A549 (cell line): Measurements from ENCODE around the gene PDZK1.

Source experiments
- BHLHE40 ChIP-seq: IDR thresholded peaks from 2 replicates; pipeline ENCODE4 v1.6.1; 2012; ENCODE audit warnings: low read depth, low read length, inconsistent platforms
- CBX2 ChIP-seq: fragments of 200-600 bp; sonication (generic); IDR thresholded peaks from 2 replicates; pipeline ENCODE4 v1.6.1; 2016; ENCODE audit warnings: low read depth, mild to moderate bottlenecking, borderline replicate concordance
- CEBPB ChIP-seq, 2 experiments: fragments of >200 bp in 1 of 2; sonication (Bioruptor Twin) in 1 of 2; formaldehyde crosslinking in 1 of 2; IDR thresholded peaks; 2 replicates each; pipeline ENCODE4 v1.6.1; 2012 to 2016
- CHD2 ChIP-seq: fragments of 150-350 bp; IDR thresholded peaks from 2 replicates; pipeline ENCODE4 v1.6.1; 2014; ENCODE audit warnings: low read length; ENCODE audit not compliant: partially characterized antibody
- JUN ChIP-seq, 2 experiments: fragments of >200 bp; sonication (Bioruptor Twin); formaldehyde crosslinking; IDR thresholded peaks; 2 replicates in 1 of 2; 3 replicates in 1 of 2; pipeline ENCODE4 v1.6.1; 2016 to 2017
- MYC ChIP-seq: IDR thresholded peaks from 2 replicates; pipeline ENCODE4 v1.6.1; 2012; ENCODE audit warnings: mild to moderate bottlenecking, inconsistent platforms, low read length, improper control_type of control experiment, borderline replicate concordance
- NPAS2 ChIP-seq: fragments of 250-450 bp; sonication (Bioruptor Pico); IDR thresholded peaks from 2 replicates; pipeline ENCODE4 v1.8.0; 2022; ENCODE audit warnings: mild to moderate bottlenecking, moderate library complexity, borderline replicate concordance
- POLR2A ChIP-seq: IDR thresholded peaks from 2 replicates; pipeline ENCODE4 v1.6.1; 2012; ENCODE audit warnings: mild to moderate bottlenecking, low read length
- RFX5 ChIP-seq: fragments of 450-650 bp; IDR thresholded peaks from 2 replicates; pipeline ENCODE4 v1.7.1; 2014; ENCODE audit warnings: antibody characterized with exemption, mild to moderate bottlenecking, moderate library complexity
- ZNF302 ChIP-seq: fragments of 250-450 bp; sonication (Bioruptor Pico); IDR thresholded peaks from 2 replicates; pipeline ENCODE4 v1.9.0; 2021; ENCODE audit warnings: inconsistent platforms, mild to moderate bottlenecking, moderate library complexity
- TF ChIP-seq, protein P1 (sequence below): fragments of >200 bp; sonication (Bioruptor Twin); formaldehyde crosslinking; IDR thresholded peaks from 3 replicates; pipeline ENCODE4 v1.5.1; 2016
- TF ChIP-seq, protein P2 (sequence below): IDR thresholded peaks from 2 replicates; pipeline ENCODE4 v1.6.1; 2012
- TF ChIP-seq, protein P3 (sequence below): IDR thresholded peaks from 2 replicates; pipeline ENCODE4 v1.6.1; 2012

DNA sequence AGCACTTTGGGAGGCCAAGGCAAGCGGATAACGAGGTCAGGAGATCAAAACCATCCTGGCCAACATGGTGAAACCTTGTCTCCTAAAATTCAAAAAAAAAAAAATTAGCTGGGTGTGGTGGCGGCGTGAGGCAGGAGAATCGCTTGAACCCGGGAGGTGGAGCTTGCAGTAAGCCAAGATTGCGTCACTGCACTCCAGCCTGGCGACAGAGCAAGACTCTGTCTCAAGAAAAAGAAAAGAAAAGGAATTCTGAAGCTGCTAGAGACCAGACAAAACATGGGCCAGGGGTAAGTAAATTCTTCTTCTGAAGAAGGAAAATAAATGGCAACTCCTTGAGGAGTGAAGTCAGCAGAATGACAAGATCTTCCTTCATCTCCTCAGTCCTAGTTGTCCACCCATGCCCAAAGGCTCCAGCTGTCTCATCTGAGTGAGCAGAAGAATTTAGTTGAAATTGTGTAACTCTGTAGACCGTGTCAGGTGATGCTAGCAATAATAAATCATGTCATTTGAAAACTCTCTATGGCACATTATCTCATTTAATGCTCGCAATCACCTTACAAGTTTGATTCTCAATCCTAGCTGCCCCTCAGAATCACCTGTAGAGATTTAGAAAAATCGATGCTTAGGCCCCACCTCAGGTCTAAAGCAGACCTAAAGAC is 14.3 kb downstream of the PDZK1 start:
- TF ChIP-seq JUN (IDR thresholded peaks at IDR 0.05) (no peak), NPAS2 (CRISPR knock-in tag) (no peak), CBX2 (no peak), CEBPB (IDR thresholded peaks at IDR 0.05) (no peak), BHLHE40 (no peak), CHD2 (no peak), MYC (no peak), POLR2A (no peak), RFX5 (no peak), ZNF302 (no peak)
- TF ChIP-seq, protein P1, sequence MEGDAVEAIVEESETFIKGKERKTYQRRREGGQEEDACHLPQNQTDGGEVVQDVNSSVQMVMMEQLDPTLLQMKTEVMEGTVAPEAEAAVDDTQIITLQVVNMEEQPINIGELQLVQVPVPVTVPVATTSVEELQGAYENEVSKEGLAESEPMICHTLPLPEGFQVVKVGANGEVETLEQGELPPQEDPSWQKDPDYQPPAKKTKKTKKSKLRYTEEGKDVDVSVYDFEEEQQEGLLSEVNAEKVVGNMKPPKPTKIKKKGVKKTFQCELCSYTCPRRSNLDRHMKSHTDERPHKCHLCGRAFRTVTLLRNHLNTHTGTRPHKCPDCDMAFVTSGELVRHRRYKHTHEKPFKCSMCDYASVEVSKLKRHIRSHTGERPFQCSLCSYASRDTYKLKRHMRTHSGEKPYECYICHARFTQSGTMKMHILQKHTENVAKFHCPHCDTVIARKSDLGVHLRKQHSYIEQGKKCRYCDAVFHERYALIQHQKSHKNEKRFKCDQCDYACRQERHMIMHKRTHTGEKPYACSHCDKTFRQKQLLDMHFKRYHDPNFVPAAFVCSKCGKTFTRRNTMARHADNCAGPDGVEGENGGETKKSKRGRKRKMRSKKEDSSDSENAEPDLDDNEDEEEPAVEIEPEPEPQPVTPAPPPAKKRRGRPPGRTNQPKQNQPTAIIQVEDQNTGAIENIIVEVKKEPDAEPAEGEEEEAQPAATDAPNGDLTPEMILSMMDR, result no peak
- TF ChIP-seq, protein P2, sequence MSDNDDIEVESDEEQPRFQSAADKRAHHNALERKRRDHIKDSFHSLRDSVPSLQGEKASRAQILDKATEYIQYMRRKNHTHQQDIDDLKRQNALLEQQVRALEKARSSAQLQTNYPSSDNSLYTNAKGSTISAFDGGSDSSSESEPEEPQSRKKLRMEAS, result no peak
- TF ChIP-seq, protein P3, sequence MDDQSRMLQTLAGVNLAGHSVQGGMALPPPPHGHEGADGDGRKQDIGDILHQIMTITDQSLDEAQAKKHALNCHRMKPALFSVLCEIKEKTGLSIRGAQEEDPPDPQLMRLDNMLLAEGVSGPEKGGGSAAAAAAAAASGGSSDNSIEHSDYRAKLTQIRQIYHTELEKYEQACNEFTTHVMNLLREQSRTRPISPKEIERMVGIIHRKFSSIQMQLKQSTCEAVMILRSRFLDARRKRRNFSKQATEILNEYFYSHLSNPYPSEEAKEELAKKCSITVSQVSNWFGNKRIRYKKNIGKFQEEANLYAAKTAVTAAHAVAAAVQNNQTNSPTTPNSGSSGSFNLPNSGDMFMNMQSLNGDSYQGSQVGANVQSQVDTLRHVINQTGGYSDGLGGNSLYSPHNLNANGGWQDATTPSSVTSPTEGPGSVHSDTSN, result no peak
